Lower leg skin (tissue), 3 donors: ENCODE data around the gene NPPA.

ENCODE experiments used
- CTCF ChIP-seq, 3 donors: fragments of 450-650 bp; IDR thresholded peaks; one replicate each; pipeline ENCODE4 v1.5.1; 2016; ENCODE audit warnings: antibody characterized with exemption in 3 of 3, mild to moderate bottlenecking in 3 of 3, moderate library complexity in 2 of 3
- POLR2A ChIP-seq, 2 donors: fragments of 450-650 bp; IDR thresholded peaks; one replicate each; pipeline ENCODE4 v1.6.1; 2016 to 2017; ENCODE audit warnings: antibody characterized with exemption in 2 of 2, mild to moderate bottlenecking in 1 of 2, moderate library complexity in 1 of 2

GRCh38 chr1:11823366-11824137 is 24.0 kb downstream of the NPPA start:
- no peak for TF ChIP-seq CTCF (IDR thresholded peaks at IDR 0.05)
- no peak for TF ChIP-seq POLR2A (IDR thresholded peaks at IDR 0.05)
